HL-60 (cell line): ENCODE measurements around the gene SEC11C.

Experiments
- DNase-seq, 2 experiments: peaks; one replicate each; pipeline ENCODE4 v3.0.0-alpha.2; 2010 to 2020; ENCODE audit warnings: low read depth in 1 of 2, low spot score in 1 of 2
- H3K27ac ChIP-seq: fragments of 250-450 bp; sonication (Bioruptor Pico); replicated peaks from 2 replicates; pipeline ENCODE4 v1.5.1; 2020; ENCODE audit warnings: mild to moderate bottlenecking, moderate library complexity
- H3K27me3 ChIP-seq: fragments of 250-450 bp; sonication (Bioruptor Pico); 2 replicates; pipeline ENCODE4 v1.5.1; 2021; ENCODE audit warnings: mild to moderate bottlenecking, moderate library complexity; ENCODE audit not compliant: insufficient read depth, poor library complexity, severe bottlenecking
- H3K4me3 ChIP-seq: replicated peaks from 2 replicates; pipeline ENCODE4 v1.5.1; 2011; ENCODE audit warnings: mild to moderate bottlenecking, control low read depth, low read length; ENCODE audit not compliant: insufficient read depth
- GABPA ChIP-seq: IDR thresholded peaks from 2 replicates; pipeline ENCODE4 v1.6.1; 2012; ENCODE audit warnings: low read depth
- POLR2AphosphoS5 ChIP-seq: IDR thresholded peaks from 2 replicates; pipeline ENCODE4 v1.6.1; 2012; ENCODE audit warnings: low read depth
- SPI1 ChIP-seq: IDR thresholded peaks from 2 replicates; pipeline ENCODE4 v1.6.1; 2012; ENCODE audit warnings: low read depth, mild to moderate bottlenecking, borderline replicate concordance
- TF ChIP-seq, protein P1 (sequence below): IDR thresholded peaks from 2 replicates; pipeline ENCODE4 v1.6.1; 2012; ENCODE audit warnings: low read depth; ENCODE audit not compliant: insufficient replicate concordance
- TF ChIP-seq, protein P2 (sequence below): IDR thresholded peaks from one replicate; pipeline ENCODE4 v1.5.1; 2011; ENCODE audit warnings: low read length, control low read depth, inconsistent platforms; ENCODE audit not compliant: insufficient read depth

Gene SEC11C

DNA sequence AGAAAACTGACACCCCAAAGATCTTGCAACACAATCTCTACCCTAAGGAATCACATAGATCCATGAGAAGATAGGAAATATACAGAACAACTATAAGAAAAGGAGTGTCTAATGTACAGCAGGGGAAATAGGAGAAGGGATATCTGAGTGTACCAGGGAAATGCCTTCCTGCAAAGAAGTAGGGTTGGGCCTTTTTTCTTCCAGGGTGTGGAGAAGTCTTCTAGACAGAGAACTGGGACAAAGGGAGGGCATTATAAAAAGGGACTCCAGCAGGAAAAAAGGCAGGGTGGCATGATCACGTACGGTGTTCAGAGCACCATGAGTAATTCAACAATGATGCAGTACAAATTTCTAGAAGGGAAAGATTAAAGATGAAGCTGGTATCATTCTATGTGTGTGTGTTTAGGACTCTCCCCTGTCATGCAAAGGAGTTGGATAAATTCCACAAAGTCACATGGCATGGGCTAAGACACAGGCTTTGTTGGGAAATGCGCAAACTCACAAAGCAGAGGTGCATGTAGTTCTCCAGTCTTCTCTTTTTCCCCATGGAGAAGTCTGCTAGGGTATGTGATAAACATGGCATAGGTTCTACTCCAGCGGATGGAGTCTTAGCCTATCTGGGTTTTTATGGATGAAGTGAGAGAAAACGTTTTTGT lies 6.7 kb upstream of the SEC11C start:
- H3K27me3 ChIP-seq = peaks cover 10% of the 10 kb centered on the region
- TF ChIP-seq, protein P1, sequence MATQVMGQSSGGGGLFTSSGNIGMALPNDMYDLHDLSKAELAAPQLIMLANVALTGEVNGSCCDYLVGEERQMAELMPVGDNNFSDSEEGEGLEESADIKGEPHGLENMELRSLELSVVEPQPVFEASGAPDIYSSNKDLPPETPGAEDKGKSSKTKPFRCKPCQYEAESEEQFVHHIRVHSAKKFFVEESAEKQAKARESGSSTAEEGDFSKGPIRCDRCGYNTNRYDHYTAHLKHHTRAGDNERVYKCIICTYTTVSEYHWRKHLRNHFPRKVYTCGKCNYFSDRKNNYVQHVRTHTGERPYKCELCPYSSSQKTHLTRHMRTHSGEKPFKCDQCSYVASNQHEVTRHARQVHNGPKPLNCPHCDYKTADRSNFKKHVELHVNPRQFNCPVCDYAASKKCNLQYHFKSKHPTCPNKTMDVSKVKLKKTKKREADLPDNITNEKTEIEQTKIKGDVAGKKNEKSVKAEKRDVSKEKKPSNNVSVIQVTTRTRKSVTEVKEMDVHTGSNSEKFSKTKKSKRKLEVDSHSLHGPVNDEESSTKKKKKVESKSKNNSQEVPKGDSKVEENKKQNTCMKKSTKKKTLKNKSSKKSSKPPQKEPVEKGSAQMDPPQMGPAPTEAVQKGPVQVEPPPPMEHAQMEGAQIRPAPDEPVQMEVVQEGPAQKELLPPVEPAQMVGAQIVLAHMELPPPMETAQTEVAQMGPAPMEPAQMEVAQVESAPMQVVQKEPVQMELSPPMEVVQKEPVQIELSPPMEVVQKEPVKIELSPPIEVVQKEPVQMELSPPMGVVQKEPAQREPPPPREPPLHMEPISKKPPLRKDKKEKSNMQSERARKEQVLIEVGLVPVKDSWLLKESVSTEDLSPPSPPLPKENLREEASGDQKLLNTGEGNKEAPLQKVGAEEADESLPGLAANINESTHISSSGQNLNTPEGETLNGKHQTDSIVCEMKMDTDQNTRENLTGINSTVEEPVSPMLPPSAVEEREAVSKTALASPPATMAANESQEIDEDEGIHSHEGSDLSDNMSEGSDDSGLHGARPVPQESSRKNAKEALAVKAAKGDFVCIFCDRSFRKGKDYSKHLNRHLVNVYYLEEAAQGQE = no peak
- TF ChIP-seq, protein P2, sequence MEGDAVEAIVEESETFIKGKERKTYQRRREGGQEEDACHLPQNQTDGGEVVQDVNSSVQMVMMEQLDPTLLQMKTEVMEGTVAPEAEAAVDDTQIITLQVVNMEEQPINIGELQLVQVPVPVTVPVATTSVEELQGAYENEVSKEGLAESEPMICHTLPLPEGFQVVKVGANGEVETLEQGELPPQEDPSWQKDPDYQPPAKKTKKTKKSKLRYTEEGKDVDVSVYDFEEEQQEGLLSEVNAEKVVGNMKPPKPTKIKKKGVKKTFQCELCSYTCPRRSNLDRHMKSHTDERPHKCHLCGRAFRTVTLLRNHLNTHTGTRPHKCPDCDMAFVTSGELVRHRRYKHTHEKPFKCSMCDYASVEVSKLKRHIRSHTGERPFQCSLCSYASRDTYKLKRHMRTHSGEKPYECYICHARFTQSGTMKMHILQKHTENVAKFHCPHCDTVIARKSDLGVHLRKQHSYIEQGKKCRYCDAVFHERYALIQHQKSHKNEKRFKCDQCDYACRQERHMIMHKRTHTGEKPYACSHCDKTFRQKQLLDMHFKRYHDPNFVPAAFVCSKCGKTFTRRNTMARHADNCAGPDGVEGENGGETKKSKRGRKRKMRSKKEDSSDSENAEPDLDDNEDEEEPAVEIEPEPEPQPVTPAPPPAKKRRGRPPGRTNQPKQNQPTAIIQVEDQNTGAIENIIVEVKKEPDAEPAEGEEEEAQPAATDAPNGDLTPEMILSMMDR = no peak
- TF ChIP-seq POLR2AphosphoS5 = no peak
- TF ChIP-seq GABPA = no peak
- no peak for TF ChIP-seq SPI1
- H3K27ac ChIP-seq = no peak overlapping the region
- DNase-seq = no peak
- no peak overlapping the region for H3K4me3 ChIP-seq

DNA sequence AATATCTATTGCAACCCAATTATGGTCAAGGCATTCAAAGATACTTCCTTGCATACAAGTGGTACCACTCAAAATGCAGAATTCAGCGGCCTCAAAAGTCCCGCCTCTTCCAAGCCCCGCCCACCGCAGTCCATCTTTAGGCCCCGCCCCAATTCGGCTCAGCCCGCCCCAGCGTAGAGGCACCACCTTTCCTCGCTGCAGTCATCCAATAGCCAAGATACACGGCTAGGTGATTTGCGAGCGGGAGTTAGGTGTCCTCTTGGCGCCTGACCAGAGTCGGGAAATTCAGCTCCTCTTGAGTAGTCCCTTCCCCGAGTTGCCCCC lies 431 bp upstream of the SEC11C start:
- DNase-seq = peak; percentile 79 to 95

DNA sequence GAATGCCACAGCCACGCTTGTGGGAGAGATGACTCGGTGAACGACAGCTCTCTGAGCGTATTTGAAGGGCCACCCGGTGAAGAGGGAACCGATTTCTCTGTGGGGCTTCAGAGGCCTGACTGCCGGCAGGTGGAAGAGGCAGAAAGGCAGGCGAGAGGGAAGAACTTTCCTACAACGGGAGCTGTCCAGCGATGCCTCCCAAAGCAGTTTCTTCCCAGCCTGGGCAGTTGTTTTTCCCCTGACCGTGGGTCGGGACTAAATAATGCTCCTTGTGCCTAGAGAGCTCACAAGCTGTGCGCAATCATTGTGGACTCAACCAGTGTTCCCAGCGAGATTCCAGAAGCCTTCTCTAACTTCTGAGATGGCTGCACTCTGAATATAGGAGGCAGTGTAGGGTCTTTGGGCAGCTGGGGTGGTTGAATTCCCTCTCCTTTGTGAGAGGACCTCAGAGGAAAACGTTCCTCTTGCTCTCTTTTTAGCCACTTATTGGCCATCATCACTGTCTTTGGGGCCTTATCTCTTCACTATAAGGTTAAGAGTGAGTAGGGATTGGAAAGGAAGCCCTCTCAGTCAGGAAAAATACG lies 710 bp downstream of the SEC11C start:
- Histone ChIP-seq H3K4me3 (peak overlapping the region; percentile 91), H3K27me3 (no peaks in the 10 kb centered on the region), H3K27ac (peak overlapping the region; percentile 98)
- TF ChIP-seq POLR2AphosphoS5 (no peak), SPI1 (no peak), GABPA (no peak)
- TF ChIP-seq, protein P1 = peak; percentile 94
- TF ChIP-seq, protein P2 = no peak
- peak; percentile 24 to 48 for DNase-seq

More for the DNA sequence above, 431 bp upstream of the SEC11C start:
- H3K27ac ChIP-seq = peak overlapping the region; percentile 98
- H3K27me3 ChIP-seq = no peaks in the 10 kb centered on the region
- TF ChIP-seq GABPA (no peak), POLR2AphosphoS5 (no peak), SPI1 (no peak)
- TF ChIP-seq, protein P2 = no peak
- TF ChIP-seq, protein P1 = no peak
- H3K4me3 ChIP-seq = peak overlapping the region; percentile 91
